Measurements from ENCODE around the gene GRK3.
"Not testable (repeated sequence)": the region's sequence is repeated elsewhere in the genome, so short reads cannot be mapped to it uniquely, and the experiment has no call there.

GRK3 gene

GRCh38 chr22:25571969-25572707, 7.7 kb downstream of the GRK3 start:
- H3K9ac ChIP-seq (ENCODE audit: low read depth in 1 of 2, low read length in 2 of 2); H3K4me1 ChIP-seq (ENCODE audit: control insufficient read depth in 1 of 2, insufficient read depth in 2 of 2, low read length in 2 of 2); H3K36me3 ChIP-seq (ENCODE audit: control insufficient read depth in 1 of 2, insufficient read depth in 2 of 2, low read length in 2 of 2); H3K9me3 ChIP-seq (ENCODE audit: control insufficient read depth in 1 of 2, low read length in 2 of 2); H3K4me3 ChIP-seq (ENCODE audit: low read depth in 1 of 2, low read length in 2 of 2); H3K27me3 ChIP-seq (ENCODE audit: control insufficient read depth in 1 of 2, insufficient read depth in 2 of 2, low read length in 2 of 2); H3K27ac ChIP-seq (ENCODE audit: low read depth, low read length): not testable (repeated sequence)

- no peak overlapping the region for H3K4me3 ChIP-seq (ENCODE audit: low read depth in 1 of 2, low read length in 2 of 2)
- H3K4me1 ChIP-seq (ENCODE audit: control insufficient read depth in 1 of 2, insufficient read depth in 2 of 2, low read length in 2 of 2): peaks cover 0 to 4% of the 10 kb centered on the region in 2 donors
- H3K36me3 ChIP-seq (ENCODE audit: control insufficient read depth in 1 of 2, insufficient read depth in 2 of 2, low read length in 2 of 2): no peaks in the 10 kb centered on the region
- H3K27ac ChIP-seq (ENCODE audit: low read depth, low read length): no peak overlapping the region
- H3K9me3 ChIP-seq (ENCODE audit: control insufficient read depth in 1 of 2, low read length in 2 of 2): no peaks in the 10 kb centered on the region
- no peaks in the 10 kb centered on the region for H3K27me3 ChIP-seq (ENCODE audit: control insufficient read depth in 1 of 2, insufficient read depth in 2 of 2, low read length in 2 of 2)
- H3K9ac ChIP-seq (ENCODE audit: low read depth in 1 of 2, low read length in 2 of 2): no peak overlapping the region
Observed at GRCh38 chr22:25572708-25573171, 8.3 kb downstream of the GRK3 start.

DNA sequence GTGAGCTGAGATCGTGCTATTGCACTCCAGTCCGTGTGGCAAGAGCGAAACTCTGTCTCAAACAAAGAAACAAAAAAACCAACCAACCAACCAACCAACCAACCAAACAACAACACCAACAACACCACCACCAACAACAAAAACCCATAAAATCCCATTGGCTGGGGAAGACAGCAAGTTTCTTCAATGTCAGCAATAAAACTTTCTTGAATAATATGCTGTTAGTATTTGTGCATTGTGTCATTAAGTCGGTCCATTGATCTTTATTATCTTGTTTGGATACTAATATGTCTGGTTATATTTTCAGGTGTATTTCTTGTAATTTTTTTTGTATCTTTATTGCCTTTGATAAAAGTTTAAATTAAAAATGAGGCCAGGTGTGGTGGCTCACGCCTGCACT, 9.4 kb downstream of the GRK3 start:
- Histone ChIP-seq H3K27me3 (ENCODE audit: control insufficient read depth in 1 of 2, insufficient read depth in 2 of 2, low read length in 2 of 2) (no peaks in the 10 kb centered on the region), H3K4me1 (ENCODE audit: control insufficient read depth in 1 of 2, insufficient read depth in 2 of 2, low read length in 2 of 2) (peaks cover 0 to 4% of the 10 kb centered on the region in 2 donors), H3K9me3 (ENCODE audit: control insufficient read depth in 1 of 2, low read length in 2 of 2) (no peaks in the 10 kb centered on the region), H3K9ac (ENCODE audit: low read depth in 1 of 2, low read length in 2 of 2) (no peak overlapping the region), H3K4me3 (ENCODE audit: low read depth in 1 of 2, low read length in 2 of 2) (no peak overlapping the region), H3K36me3 (ENCODE audit: control insufficient read depth in 1 of 2, insufficient read depth in 2 of 2, low read length in 2 of 2) (no peaks in the 10 kb centered on the region), H3K27ac (ENCODE audit: low read depth, low read length) (no peak overlapping the region)

DNA sequence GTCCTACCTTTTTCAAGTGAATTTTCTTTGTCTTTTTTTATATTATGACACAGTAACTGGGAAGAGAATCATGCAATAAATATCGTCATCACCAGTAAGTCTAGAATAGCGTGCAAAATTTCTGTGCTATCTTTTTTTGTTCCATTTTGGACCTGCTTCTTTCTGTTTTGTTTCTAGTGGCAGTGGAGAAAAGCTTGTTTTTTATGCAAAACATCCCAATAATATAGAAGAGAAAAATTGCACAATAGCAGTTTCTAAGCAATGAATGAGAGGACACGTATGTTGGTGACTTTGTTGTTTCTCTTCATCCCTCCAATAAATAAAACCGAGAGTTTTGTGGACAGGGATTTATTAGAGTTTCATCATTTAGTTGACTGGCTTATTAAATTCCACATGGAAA, 10.3 kb downstream of the GRK3 start:
- H3K4me3 ChIP-seq (ENCODE audit: low read depth in 1 of 2, low read length in 2 of 2): no peak overlapping the region
- H3K27me3 ChIP-seq (ENCODE audit: control insufficient read depth in 1 of 2, insufficient read depth in 2 of 2, low read length in 2 of 2): no peaks in the 10 kb centered on the region
- H3K9ac ChIP-seq (ENCODE audit: low read depth in 1 of 2, low read length in 2 of 2): no peak overlapping the region

DNA sequence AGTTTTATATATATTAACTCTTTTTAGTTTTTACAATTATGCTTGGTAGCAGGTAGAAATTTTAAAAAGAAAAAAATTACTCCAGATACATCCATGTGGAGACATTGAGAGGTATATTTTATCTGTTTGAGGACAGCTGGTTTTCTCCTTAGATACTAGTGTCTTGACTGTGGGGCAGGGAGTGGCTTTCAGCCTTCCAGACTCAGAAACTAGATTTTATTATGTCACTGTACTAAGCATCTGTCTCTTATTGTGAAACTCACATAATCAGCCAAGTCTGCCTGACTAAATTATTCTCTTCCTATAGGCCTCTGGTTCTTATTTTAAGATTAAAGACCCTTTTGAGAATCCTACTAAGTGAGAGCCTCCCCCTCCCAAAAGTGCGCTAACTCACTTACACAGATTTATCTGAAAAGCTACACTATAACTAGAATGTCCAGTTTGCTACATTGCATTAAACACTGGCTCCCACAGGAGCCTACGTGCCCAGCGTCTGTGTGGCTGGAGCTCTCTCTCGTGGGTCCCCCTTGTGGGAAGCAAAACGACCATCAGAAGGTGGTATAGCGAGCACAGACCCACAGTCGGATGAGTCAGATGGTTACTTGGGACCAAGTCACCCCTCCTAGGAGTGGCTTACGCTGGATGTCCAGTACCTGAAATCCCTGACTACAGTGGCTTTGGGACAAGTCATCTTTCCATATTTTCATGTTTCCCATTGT, 11.4 kb downstream of the GRK3 start:
- H3K36me3 ChIP-seq (ENCODE audit: control insufficient read depth in 1 of 2, insufficient read depth in 2 of 2, low read length in 2 of 2); H3K27me3 ChIP-seq (ENCODE audit: control insufficient read depth in 1 of 2, insufficient read depth in 2 of 2, low read length in 2 of 2): not testable (repeated sequence)

More for the DNA sequence above, 10.3 kb downstream of the GRK3 start:
- H3K27ac ChIP-seq (ENCODE audit: low read depth, low read length): no peak overlapping the region
- H3K9me3 ChIP-seq (ENCODE audit: control insufficient read depth in 1 of 2, low read length in 2 of 2): no peaks in the 10 kb centered on the region
- H3K4me1 ChIP-seq (ENCODE audit: control insufficient read depth in 1 of 2, insufficient read depth in 2 of 2, low read length in 2 of 2): peaks cover 0 to 4% of the 10 kb centered on the region in 2 donors
- no peaks in the 10 kb centered on the region for H3K36me3 ChIP-seq (ENCODE audit: control insufficient read depth in 1 of 2, insufficient read depth in 2 of 2, low read length in 2 of 2)

DNA sequence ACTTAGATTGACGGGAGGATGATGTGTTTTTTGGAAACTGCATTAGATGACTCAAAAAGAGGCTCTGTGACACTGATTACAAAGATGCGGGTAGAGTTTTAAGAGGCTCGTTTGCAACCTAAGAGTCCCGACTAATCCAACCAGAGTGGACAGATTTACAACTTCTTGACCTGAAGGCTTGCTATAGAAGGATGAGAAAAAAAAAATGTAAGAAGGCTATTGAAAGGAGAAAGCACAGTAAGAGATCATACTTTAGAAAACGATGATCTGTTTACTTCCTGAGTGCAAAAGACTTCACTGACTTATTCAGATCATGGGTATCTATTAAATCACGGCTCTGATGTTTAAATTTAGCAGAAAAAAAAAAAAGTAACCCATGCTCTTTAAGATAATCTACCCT, 17.0 kb downstream of the GRK3 start:
- not testable (repeated sequence) for H3K36me3 ChIP-seq (ENCODE audit: control insufficient read depth in 1 of 2, insufficient read depth in 2 of 2, low read length in 2 of 2); H3K27me3 ChIP-seq (ENCODE audit: control insufficient read depth in 1 of 2, insufficient read depth in 2 of 2, low read length in 2 of 2); H3K9me3 ChIP-seq (ENCODE audit: control insufficient read depth in 1 of 2, low read length in 2 of 2); H3K4me1 ChIP-seq (ENCODE audit: control insufficient read depth in 1 of 2, insufficient read depth in 2 of 2, low read length in 2 of 2); H3K27ac ChIP-seq (ENCODE audit: low read depth, low read length); H3K4me3 ChIP-seq (ENCODE audit: low read depth in 1 of 2, low read length in 2 of 2); H3K9ac ChIP-seq (ENCODE audit: low read depth in 1 of 2, low read length in 2 of 2)

More for the DNA sequence above, 11.4 kb downstream of the GRK3 start:
- H3K4me1 ChIP-seq (ENCODE audit: control insufficient read depth in 1 of 2, insufficient read depth in 2 of 2, low read length in 2 of 2); H3K9ac ChIP-seq (ENCODE audit: low read depth in 1 of 2, low read length in 2 of 2); H3K27ac ChIP-seq (ENCODE audit: low read depth, low read length); H3K4me3 ChIP-seq (ENCODE audit: low read depth in 1 of 2, low read length in 2 of 2); H3K9me3 ChIP-seq (ENCODE audit: control insufficient read depth in 1 of 2, low read length in 2 of 2): not testable (repeated sequence)

DNA sequence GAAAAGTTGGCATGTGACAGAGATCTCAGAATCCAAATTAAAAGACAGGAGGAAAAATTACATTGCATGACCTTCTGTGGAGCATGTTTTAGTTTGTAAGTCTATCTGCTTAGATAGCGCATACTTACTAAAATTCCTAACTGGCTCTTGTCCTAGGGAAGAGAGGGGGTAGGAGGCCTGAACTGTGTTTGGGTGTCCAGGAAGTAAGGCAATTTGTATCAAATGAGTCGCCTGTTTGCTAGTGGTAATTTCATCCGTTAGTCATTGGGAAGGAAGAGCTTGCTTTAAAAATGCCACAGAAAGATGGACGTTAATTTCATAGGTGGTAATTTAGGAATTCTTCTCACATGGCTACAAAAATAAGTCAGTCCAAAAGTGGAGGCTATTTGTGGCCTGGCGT, 18.5 kb downstream of the GRK3 start:
- H3K4me1 ChIP-seq (ENCODE audit: control insufficient read depth in 1 of 2, insufficient read depth in 2 of 2, low read length in 2 of 2): no peaks in the 10 kb centered on the region
- H3K9ac ChIP-seq (ENCODE audit: low read depth in 1 of 2, low read length in 2 of 2): no peak overlapping the region
- H3K27me3 ChIP-seq (ENCODE audit: control insufficient read depth in 1 of 2, insufficient read depth in 2 of 2, low read length in 2 of 2): no peaks in the 10 kb centered on the region
- no peaks in the 10 kb centered on the region for H3K9me3 ChIP-seq (ENCODE audit: control insufficient read depth in 1 of 2, low read length in 2 of 2)
- no peak overlapping the region for H3K4me3 ChIP-seq (ENCODE audit: low read depth in 1 of 2, low read length in 2 of 2)
- H3K36me3 ChIP-seq (ENCODE audit: control insufficient read depth in 1 of 2, insufficient read depth in 2 of 2, low read length in 2 of 2): no peaks in the 10 kb centered on the region
- no peak overlapping the region for H3K27ac ChIP-seq (ENCODE audit: low read depth, low read length)

DNA sequence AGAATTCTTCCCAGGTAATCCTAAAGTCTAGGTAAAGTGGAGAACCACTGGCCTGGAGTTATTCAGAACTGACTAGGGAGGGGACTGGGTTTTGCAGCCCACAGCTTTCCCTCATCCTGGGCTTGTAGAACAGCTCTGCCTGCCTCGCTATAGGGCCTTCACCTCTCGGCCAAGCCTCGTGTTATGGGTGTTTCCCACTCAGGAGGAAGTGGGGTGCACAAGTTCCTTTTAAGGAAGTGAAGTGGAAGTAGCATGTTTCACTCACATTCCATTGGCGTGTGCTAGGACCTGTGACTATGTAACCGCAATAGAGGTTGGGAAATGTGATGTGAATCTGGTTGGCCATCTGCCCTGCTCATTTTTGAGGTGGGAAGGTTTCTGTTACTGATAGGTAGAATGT, 20.5 kb downstream of the GRK3 start:
- H3K36me3 ChIP-seq (ENCODE audit: control insufficient read depth in 1 of 2, insufficient read depth in 2 of 2, low read length in 2 of 2); H3K9me3 ChIP-seq (ENCODE audit: control insufficient read depth in 1 of 2, low read length in 2 of 2); H3K4me1 ChIP-seq (ENCODE audit: control insufficient read depth in 1 of 2, insufficient read depth in 2 of 2, low read length in 2 of 2); H3K9ac ChIP-seq (ENCODE audit: low read depth in 1 of 2, low read length in 2 of 2); H3K27me3 ChIP-seq (ENCODE audit: control insufficient read depth in 1 of 2, insufficient read depth in 2 of 2, low read length in 2 of 2); H3K4me3 ChIP-seq (ENCODE audit: low read depth in 1 of 2, low read length in 2 of 2); H3K27ac ChIP-seq (ENCODE audit: low read depth, low read length): not testable (repeated sequence)

DNA sequence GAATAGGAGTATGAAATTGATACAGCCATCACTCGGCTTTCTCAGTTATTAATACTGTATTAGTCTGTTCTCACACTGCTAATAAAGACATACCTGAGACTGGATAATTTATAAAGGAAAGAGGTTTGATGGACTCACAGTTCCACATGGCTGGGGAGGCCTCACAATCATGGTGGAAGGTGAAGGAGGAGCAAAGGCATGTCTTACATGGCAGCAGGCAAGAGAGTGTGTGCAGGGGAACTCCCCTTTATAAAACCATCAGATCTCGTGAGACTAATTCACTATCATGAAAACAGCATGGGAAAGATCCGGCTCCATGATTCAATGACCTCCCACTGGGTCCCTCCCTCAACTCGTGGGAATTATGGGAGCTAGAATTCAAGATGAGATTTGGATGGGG, 25.2 kb downstream of the GRK3 start:
- H3K4me1 ChIP-seq (ENCODE audit: control insufficient read depth in 1 of 2, insufficient read depth in 2 of 2, low read length in 2 of 2); H3K4me3 ChIP-seq (ENCODE audit: low read depth in 1 of 2, low read length in 2 of 2); H3K36me3 ChIP-seq (ENCODE audit: control insufficient read depth in 1 of 2, insufficient read depth in 2 of 2, low read length in 2 of 2); H3K9ac ChIP-seq (ENCODE audit: low read depth in 1 of 2, low read length in 2 of 2); H3K27ac ChIP-seq (ENCODE audit: low read depth, low read length); H3K27me3 ChIP-seq (ENCODE audit: control insufficient read depth in 1 of 2, insufficient read depth in 2 of 2, low read length in 2 of 2); H3K9me3 ChIP-seq (ENCODE audit: control insufficient read depth in 1 of 2, low read length in 2 of 2): not testable (repeated sequence)

GRCh38 chr22:25593323-25593722, 28.8 kb downstream of the GRK3 start:
- not testable (repeated sequence) for H3K4me1 ChIP-seq (ENCODE audit: control insufficient read depth in 1 of 2, insufficient read depth in 2 of 2, low read length in 2 of 2); H3K27ac ChIP-seq (ENCODE audit: low read depth, low read length); H3K9ac ChIP-seq (ENCODE audit: low read depth in 1 of 2, low read length in 2 of 2); H3K4me3 ChIP-seq (ENCODE audit: low read depth in 1 of 2, low read length in 2 of 2); H3K9me3 ChIP-seq (ENCODE audit: control insufficient read depth in 1 of 2, low read length in 2 of 2); H3K36me3 ChIP-seq (ENCODE audit: control insufficient read depth in 1 of 2, insufficient read depth in 2 of 2, low read length in 2 of 2); H3K27me3 ChIP-seq (ENCODE audit: control insufficient read depth in 1 of 2, insufficient read depth in 2 of 2, low read length in 2 of 2)
